SU-DHL-6 (cell line): ENCODE data around the gene RPL18A.

Experiments
- H2AFZ ChIP-seq: fragments of 200-600 bp; sonication (generic); 2 replicates; pipeline ENCODE4 v1.6.1; 2014; ENCODE audit warnings: low read depth, mild to moderate bottlenecking, moderate library complexity, mixed read lengths, antibody characterized with exemption, low read length; ENCODE audit not compliant: severe bottlenecking
- H3F3A ChIP-seq: fragments of 200-600 bp; shearing (Covaris generic); 2 replicates; pipeline ENCODE4 v1.6.0; 2016; ENCODE audit warnings: antibody characterized with exemption, mild to moderate bottlenecking; ENCODE audit not compliant: insufficient read depth
- H3K27ac ChIP-seq: fragments of 200-600 bp; sonication (generic); 2 replicates; pipeline ENCODE4 v1.5.1; 2016; ENCODE audit warnings: low read depth, mild to moderate bottlenecking, low read length, moderate library complexity, mixed read lengths
- H3K27me3 ChIP-seq: fragments of 200-600 bp; sonication (generic), shearing (Covaris generic); 2 replicates; pipeline ENCODE4 v1.6.0; 2014; ENCODE audit warnings: mild to moderate bottlenecking, low read length
- H3K36me3 ChIP-seq: fragments of 200-600 bp; sonication (generic); 2 replicates; pipeline ENCODE4 v1.6.1; 2014; ENCODE audit warnings: mild to moderate bottlenecking, low read length, mixed read lengths
- H3K4me2 ChIP-seq: fragments of 300-600, 200-600 bp; shearing (Covaris generic), sonication (generic); 2 replicates; pipeline ENCODE4 v1.6.0; 2014; ENCODE audit warnings: low read length, low read depth, mild to moderate bottlenecking; ENCODE audit not compliant: poor library complexity, severe bottlenecking
- H3K4me3 ChIP-seq: fragments of 200-600 bp; sonication (generic); 2 replicates; pipeline ENCODE4 v1.5.1; 2014; ENCODE audit warnings: antibody characterized with exemption, low read length, mild to moderate bottlenecking, mixed read lengths; ENCODE audit not compliant: insufficient read depth, poor library complexity, severe bottlenecking
- H3K79me2 ChIP-seq: fragments of 200-600 bp; sonication (generic); 2 replicates; pipeline ENCODE4 v1.6.1; 2014; ENCODE audit warnings: mild to moderate bottlenecking, low read length, moderate library complexity; ENCODE audit not compliant: insufficient read depth
- H3K9ac ChIP-seq: fragments of 200-600 bp; sonication (generic); 2 replicates; pipeline ENCODE4 v1.7.0; 2014; ENCODE audit warnings: mild to moderate bottlenecking, low read length
- H3K9me2 ChIP-seq: fragments of 200-600 bp; sonication (generic); replicated peaks from 2 replicates; pipeline ENCODE4 v1.6.1; 2014; ENCODE audit warnings: low read length; ENCODE audit not compliant: insufficient read depth
- H3K9me3 ChIP-seq: fragments of 200-600 bp; sonication (generic); 2 replicates; pipeline ENCODE4 v1.6.1; 2014; ENCODE audit warnings: low read length, mixed read lengths; ENCODE audit not compliant: insufficient read depth
- H4K20me1 ChIP-seq: fragments of 200-600 bp; sonication (generic); 2 replicates; pipeline ENCODE4 v1.6.1; 2014; ENCODE audit warnings: low read depth, mild to moderate bottlenecking, antibody characterized with exemption, low read length, moderate library complexity, mixed read lengths
- EZH2phosphoT487 ChIP-seq: fragments of 200-600 bp; sonication (generic), shearing (Covaris generic); conservative IDR thresholded peaks from 2 replicates; pipeline ENCODE4 v1.6.1; 2018; ENCODE audit warnings: mild to moderate bottlenecking, antibody characterized with exemption, low read length, moderate library complexity, mixed read lengths
- TF ChIP-seq, protein P1 (sequence below): fragments of 200-600 bp; sonication (generic); IDR thresholded peaks from one replicate; pipeline ENCODE4 v1.5.1; 2017; ENCODE audit warnings: antibody characterized with exemption, mild to moderate bottlenecking, low read length, moderate library complexity; ENCODE audit not compliant: insufficient read depth, poor library complexity, severe bottlenecking

RPL18A gene

DNA sequence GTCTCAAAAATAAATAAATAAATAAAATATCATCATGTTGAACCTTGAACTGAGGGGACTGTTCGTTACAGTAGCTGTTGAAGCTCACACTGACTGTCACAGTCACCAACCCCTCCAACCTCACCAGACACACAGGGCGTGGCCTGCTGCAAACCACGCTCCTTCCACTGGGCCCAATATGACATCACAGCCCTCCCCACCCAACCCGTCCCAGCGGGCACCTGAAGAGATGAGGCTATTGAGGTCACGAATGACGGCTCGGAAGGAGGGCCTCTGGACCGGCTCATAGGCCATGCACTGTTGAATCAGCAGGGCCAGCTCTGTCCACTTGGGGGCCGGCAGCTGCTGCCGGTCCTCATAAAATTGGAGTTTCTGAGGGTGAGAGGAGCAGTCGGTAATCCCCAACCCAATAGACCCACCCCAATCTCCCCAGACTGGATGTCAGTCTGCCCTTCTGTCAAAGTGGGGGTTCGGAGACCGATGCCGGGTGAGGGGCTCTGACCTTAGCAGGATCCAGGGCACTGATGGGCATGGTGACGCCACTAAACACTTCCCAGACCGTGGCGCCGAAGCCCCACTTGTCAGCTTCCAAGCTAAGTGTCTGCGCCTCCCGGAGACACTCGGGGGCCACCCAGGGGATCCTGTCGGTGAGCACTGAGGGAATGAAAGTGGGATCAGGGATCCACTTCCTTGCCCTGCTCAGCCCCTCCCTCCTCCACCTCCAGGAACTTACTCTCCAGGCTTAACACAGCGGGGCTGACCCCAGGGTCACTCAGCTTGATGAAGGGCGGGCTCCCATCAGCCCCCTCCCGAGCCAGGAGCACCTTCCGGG is 25.1 kb upstream of the RPL18A start:
- no peak for TF ChIP-seq EZH2phosphoT487
- TF ChIP-seq, protein P1, sequence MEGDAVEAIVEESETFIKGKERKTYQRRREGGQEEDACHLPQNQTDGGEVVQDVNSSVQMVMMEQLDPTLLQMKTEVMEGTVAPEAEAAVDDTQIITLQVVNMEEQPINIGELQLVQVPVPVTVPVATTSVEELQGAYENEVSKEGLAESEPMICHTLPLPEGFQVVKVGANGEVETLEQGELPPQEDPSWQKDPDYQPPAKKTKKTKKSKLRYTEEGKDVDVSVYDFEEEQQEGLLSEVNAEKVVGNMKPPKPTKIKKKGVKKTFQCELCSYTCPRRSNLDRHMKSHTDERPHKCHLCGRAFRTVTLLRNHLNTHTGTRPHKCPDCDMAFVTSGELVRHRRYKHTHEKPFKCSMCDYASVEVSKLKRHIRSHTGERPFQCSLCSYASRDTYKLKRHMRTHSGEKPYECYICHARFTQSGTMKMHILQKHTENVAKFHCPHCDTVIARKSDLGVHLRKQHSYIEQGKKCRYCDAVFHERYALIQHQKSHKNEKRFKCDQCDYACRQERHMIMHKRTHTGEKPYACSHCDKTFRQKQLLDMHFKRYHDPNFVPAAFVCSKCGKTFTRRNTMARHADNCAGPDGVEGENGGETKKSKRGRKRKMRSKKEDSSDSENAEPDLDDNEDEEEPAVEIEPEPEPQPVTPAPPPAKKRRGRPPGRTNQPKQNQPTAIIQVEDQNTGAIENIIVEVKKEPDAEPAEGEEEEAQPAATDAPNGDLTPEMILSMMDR: no peak
- H3K79me2 ChIP-seq: no peaks in the 10 kb centered on the region
- H3K27ac ChIP-seq: no peak overlapping the region
- H3K9me2 ChIP-seq: no peaks in the 10 kb centered on the region
- H4K20me1 ChIP-seq: no peaks in the 10 kb centered on the region
- H3K27me3 ChIP-seq: no peaks in the 10 kb centered on the region
- H3K4me3 ChIP-seq: no peak overlapping the region
- no peak overlapping the region for H3K4me2 ChIP-seq
- no peaks in the 10 kb centered on the region for H3K36me3 ChIP-seq
- no peaks in the 10 kb centered on the region for H3F3A ChIP-seq
- H2AFZ ChIP-seq: no peak overlapping the region
- no peak overlapping the region for H3K9ac ChIP-seq
- H3K9me3 ChIP-seq: no peaks in the 10 kb centered on the region

DNA sequence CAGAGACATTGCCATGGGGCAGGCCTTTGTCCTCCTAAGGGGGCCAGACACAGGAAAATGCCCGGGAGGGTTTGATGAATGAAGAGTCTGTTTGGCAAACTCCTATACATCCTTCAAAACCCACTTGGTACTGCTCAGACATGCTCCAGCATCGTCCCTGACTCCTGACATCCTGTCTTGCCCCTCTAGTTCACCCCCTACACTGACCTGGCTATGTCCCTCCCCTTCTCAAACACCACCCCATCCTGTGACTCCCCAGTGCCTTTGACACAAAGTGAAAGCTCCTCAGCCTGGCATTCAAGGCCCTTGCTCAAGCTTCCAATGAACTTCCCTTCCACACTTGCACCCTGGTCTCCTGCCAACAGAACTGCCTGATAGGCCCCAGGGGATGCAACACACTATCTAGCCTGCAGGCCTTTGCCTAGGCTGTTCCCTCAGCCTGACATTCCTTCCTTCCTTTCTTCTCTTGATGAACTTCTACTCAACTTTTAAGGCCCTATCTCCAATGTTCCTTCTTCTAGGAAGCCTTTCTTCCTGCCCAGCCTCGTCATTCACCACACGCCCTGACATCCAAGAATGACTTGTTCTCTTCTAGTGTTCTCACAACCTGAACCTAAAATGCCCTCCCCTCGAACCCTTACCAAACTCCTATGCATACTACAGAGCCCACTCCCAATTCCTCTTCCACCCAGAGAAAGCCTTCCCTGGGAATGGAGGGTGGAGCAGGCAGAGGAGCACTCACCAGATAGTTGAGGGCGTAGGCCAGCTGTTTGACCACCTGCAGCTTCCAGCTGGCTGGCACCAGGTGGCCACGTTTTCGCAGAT is 24.3 kb upstream of the RPL18A start:
- TF ChIP-seq EZH2phosphoT487: no peak
- TF ChIP-seq, protein P1: no peak
- Histone ChIP-seq H3K27me3 (no peaks in the 10 kb centered on the region), H3K9me2 (no peaks in the 10 kb centered on the region), H3K9ac (no peak overlapping the region), H3K9me3 (no peaks in the 10 kb centered on the region), H3K27ac (no peak overlapping the region), H4K20me1 (no peaks in the 10 kb centered on the region), H2AFZ (no peak overlapping the region), H3K4me2 (no peak overlapping the region), H3F3A (no peaks in the 10 kb centered on the region), H3K36me3 (no peaks in the 10 kb centered on the region), H3K79me2 (no peaks in the 10 kb centered on the region), H3K4me3 (no peak overlapping the region)

DNA sequence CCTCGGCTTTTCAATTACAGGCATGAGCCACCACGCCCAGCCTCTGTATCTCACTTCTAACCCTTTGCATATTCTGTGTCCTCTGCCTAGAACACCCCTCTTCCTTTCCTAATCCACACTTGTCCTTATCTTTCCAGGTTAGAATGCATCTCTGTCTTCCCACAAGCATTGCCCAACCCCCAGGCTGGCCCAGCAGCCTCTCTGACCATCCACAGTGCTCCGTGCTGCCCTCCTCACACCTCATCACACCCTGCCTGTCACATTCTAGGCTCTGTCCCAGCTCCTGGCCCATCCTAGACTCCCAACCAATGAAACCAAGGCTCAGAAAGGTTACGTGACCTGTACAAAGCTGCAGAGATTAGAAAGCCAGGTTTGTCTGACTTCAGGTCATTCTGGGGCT is 23.2 kb upstream of the RPL18A start:
- no peaks in the 10 kb centered on the region for H3F3A ChIP-seq
- no peak overlapping the region for H3K9ac ChIP-seq
- H2AFZ ChIP-seq: no peak overlapping the region
- H3K4me3 ChIP-seq: no peak overlapping the region
- H3K27me3 ChIP-seq: no peaks in the 10 kb centered on the region
- H3K79me2 ChIP-seq: no peaks in the 10 kb centered on the region
- no peak for TF ChIP-seq EZH2phosphoT487
- TF ChIP-seq, protein P1: no peak
- no peaks in the 10 kb centered on the region for H3K9me3 ChIP-seq
- no peaks in the 10 kb centered on the region for H4K20me1 ChIP-seq
- no peaks in the 10 kb centered on the region for H3K36me3 ChIP-seq
- H3K27ac ChIP-seq: no peak overlapping the region
- no peaks in the 10 kb centered on the region for H3K9me2 ChIP-seq
- no peak overlapping the region for H3K4me2 ChIP-seq
